GM10248 (cell line): ENCODE results near the gene ALOX15B.
"Not testable (repeated sequence)": the region's sequence is repeated elsewhere in the genome, so short reads cannot be mapped to it uniquely, and the experiment has no call there.

Experiments
- CTCF ChIA-PET: fragments of 300-600 bp; sonication (Branson Sonifier 250); formaldehyde crosslinking; extraction: SDS; loops from one replicate; lab custom pipeline; 2021; ENCODE audit warnings: antibody characterized with exemption; lab: Yijun Ruan, JAX
- POLR2A ChIA-PET: fragments of 350-650 bp; sonication (Branson Sonifier 250); formaldehyde crosslinking; extraction: SDS; loops from one replicate; lab custom pipeline; 2020; ENCODE audit warnings: antibody characterized with exemption; lab: Yijun Ruan, JAX
- DNase-seq: peaks from one replicate; pipeline ENCODE4 v3.0.0; 2012; ENCODE audit errors: extremely low spot score
- CTCF ChIP-seq: IDR thresholded peaks from 2 replicates; pipeline ENCODE4 v1.5.1; 2012; ENCODE audit warnings: mild to moderate bottlenecking, low read depth; ENCODE audit errors: extremely low read depth, missing control alignments, control extremely low read depth

The ALOX15B gene

GRCh38 chr17:8073627-8074484 lies 35.0 kb downstream of the ALOX15B start:
- POLR2A ChIA-PET = interaction anchor here (0.6 to 1.4 kb wide), 2 partner anchors 97 to 99 kb away, joined by 3 to 4 read pairs; no protein-coding TSS in a partner anchor
- TF ChIP-seq CTCF = peak; percentile 93
- DNase-seq = peak; percentile 90
- CTCF ChIA-PET = interaction anchor here (0.6 to 13.8 kb wide), 36 partner anchors 13 to 672 kb away, joined by 3 to 299 read pairs (median 4); partner anchors contain the start of genes ALOX12B, ALOXE3, CNTROB and GUCY2D

DNA sequence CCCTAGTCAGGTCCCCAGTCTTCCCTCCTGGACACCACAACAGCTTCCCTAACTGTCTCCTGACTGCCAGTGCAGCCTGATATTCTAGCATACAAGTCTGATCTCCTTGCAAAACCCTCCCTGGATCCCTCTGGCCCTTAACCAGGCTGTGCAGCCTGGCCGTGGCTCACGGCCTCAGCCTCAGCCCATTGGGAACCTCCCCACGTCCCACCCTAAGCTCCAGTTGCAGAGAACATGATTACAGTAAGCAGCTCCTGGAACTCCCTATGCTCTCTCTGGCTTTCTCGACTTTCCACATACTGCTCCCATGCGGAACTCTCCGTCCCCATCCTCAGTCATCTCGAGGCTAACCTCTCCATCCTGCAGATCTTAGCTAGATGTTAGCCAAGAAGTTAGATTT lies 35.7 kb downstream of the ALOX15B start:
- POLR2A ChIA-PET = interaction anchor here (0.6 to 1.4 kb wide), 2 partner anchors 97 to 99 kb away, joined by 3 to 4 read pairs; no protein-coding TSS in a partner anchor
- no peak for TF ChIP-seq CTCF
- CTCF ChIA-PET = interaction anchor here (0.7 to 13.8 kb wide), 23 partner anchors 14 to 671 kb away, joined by 3 to 299 read pairs (median 6); partner anchors contain the start of genes ALOX12B, ALOXE3, CNTROB and SLC25A35
- no peak for DNase-seq

DNA sequence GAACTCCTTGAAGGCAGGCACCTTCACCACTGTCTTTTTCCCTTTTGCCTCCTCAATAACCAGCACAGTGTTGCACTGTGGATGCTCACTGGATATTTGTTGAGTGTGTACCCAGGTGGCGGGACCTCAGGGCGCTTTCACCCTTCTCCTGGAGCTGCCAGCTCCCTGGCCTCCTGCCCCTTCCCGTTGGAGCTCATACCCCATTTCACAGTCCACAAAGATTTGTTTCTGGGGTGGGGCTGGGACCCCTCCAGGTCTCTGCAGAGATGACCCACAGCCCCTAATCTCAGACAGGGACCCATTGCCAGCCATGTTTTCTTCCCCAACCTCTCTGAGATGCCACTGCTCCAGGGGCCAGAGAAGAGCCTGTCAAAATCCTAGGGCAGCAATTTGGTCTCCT lies 36.2 kb downstream of the ALOX15B start:
- POLR2A ChIA-PET = no interaction called here
- CTCF ChIA-PET = interaction anchor here (1.2 to 13.8 kb wide), 16 partner anchors 13 to 331 kb away, joined by 4 to 299 read pairs (median 9); partner anchors contain the start of genes ALOX12B, ALOXE3 and SLC25A35
- no peak for DNase-seq
- TF ChIP-seq CTCF = no peak

GRCh38 chr17:8075574-8076342 lies 36.9 kb downstream of the ALOX15B start:
- POLR2A ChIA-PET = no interaction called here
- DNase-seq = no peak
- CTCF ChIA-PET = interaction anchor here (1.1 to 13.8 kb wide), 7 partner anchors 13 to 86 kb away, joined by 3 to 299 read pairs (median 76); partner anchors contain the start of genes ALOX12B and ALOXE3
- no peak for TF ChIP-seq CTCF

- TF ChIP-seq CTCF = no peak
- DNase-seq = no peak
- ChIA-PET POLR2A (no interaction called here), CTCF (interaction anchor here (0.7 to 13.8 kb wide), 8 partner anchors 12 to 88 kb away, joined by 3 to 299 read pairs (median 40); partner anchors contain the start of genes ALOX12B and ALOXE3)
These were observed 37.8 kb downstream of the ALOX15B start for GRCh38 chr17:8076502-8077266.

DNA sequence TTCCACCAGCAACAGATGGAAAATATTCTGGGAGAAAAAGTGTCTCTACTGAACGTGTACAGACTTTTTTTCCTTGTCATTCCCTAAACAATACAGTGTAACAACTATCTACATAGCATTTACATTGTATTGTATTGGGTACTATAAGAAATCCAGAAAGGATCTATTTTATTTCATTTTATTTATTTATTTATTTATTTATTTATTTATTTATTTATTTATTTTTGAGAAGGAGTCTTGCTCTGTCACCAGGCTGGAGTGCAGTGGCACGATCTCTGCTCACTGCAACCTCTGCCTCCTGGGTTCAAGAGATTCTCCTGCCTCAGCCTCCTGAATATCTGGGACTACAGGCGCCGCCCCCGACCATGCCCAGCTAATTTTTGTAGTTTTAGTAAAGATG lies 39.1 kb downstream of the ALOX15B start:
- CTCF ChIA-PET = interaction anchor here (1.9 to 13.8 kb wide), 5 partner anchors 11 to 41 kb away, joined by 6 to 299 read pairs (median 29); partner anchors contain the start of genes ALOX12B and ALOXE3
- POLR2A ChIA-PET, DNase-seq: not testable (repeated sequence)
